ENCODE measurements around the gene PTBP3.
"Not testable (repeated sequence)": the region's sequence is repeated elsewhere in the genome, so short reads cannot be mapped to it uniquely, and the experiment has no call there.

DNA sequence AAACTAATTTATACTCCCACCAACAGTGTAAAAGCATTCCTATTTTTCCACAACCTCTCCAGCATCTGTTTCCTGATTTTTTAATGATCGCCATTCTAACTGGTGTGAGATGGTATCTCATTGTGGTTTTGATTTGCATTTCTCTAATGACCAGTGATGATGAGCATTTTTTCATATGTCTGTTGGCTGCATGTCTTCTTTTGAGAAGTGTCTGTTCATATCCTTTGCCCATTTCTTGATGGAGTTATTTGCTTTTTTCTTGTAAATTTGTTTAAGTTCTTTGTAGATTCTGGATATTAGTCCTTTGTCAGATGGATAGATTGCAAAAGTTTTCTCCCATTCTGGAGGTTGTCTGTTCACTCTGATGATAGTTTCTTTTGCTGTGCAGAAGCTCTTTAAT is 143.1 kb downstream of the PTBP3 start:
- not testable (repeated sequence) for TF ChIP-seq CTCF, POLR2A (IDR thresholded peaks at IDR 0.05)
